Measurements from ENCODE around the gene MIGA2. TPM values are rescaled to one million over a fixed set of nuclear protein-coding genes. Genes with fewer than 3 reads are reported as not detected.

Gene MIGA2
- total and polyA plus RNA-seq, 2 of the 4 experiments (the other 2 are of a cell fraction): 12.5 to 25.3 TPM

DNA sequence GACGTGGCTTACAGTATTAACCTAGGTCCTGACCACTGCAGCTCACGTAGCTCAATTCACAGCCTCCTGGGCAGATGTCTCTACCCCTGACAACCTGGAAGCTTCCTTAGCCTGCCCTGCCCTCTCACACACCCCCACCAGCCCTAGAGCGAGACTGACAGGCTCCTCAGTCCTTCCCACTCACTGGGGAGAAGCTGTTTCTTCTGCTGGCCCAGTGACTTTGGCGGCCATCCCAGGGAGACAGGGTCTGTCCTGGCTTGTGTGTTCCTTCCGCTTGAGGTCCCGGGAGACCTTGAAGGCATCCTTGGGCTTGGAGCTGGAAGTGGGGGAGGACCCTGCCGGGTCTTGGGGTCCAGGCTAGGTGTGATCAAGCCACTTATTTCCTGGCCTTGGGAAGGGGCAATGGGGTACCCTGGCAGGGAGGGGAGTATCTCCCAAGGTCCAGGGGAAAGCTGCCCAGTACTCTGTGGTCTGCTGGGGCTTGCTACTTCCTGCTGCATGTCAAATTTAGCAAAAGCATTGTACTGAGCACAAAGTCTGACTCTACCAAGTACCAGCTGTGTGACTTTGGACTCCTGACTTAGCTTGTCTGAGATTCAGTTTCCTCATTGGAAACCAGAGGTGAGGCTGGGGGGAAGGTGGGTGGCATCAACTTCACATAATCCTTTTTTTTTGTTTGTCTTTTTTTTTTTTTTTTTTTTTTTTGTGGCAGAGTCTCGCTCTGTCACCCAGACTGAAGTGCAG, 1.9 kb downstream of the MIGA2 start:
- peaks cover 22% of the 10 kb centered on the region for H3K36me3 ChIP-seq (ENCODE audit: control insufficient read depth, insufficient read depth, low read length)
- no peak for TF ChIP-seq FOS (IDR thresholded peaks at IDR 0.05; ENCODE audit: low read depth, low read length)
- TF ChIP-seq RAD21 (IDR thresholded peaks at IDR 0.05; ENCODE audit: low read length): no peak
- no peak for TF ChIP-seq BHLHE40 (IDR thresholded peaks at IDR 0.05; ENCODE audit: low read depth, low read length)
- TF ChIP-seq CEBPB (IDR thresholded peaks at IDR 0.05; ENCODE audit: low read depth, low read length): no peak
- TF ChIP-seq, protein P1, sequence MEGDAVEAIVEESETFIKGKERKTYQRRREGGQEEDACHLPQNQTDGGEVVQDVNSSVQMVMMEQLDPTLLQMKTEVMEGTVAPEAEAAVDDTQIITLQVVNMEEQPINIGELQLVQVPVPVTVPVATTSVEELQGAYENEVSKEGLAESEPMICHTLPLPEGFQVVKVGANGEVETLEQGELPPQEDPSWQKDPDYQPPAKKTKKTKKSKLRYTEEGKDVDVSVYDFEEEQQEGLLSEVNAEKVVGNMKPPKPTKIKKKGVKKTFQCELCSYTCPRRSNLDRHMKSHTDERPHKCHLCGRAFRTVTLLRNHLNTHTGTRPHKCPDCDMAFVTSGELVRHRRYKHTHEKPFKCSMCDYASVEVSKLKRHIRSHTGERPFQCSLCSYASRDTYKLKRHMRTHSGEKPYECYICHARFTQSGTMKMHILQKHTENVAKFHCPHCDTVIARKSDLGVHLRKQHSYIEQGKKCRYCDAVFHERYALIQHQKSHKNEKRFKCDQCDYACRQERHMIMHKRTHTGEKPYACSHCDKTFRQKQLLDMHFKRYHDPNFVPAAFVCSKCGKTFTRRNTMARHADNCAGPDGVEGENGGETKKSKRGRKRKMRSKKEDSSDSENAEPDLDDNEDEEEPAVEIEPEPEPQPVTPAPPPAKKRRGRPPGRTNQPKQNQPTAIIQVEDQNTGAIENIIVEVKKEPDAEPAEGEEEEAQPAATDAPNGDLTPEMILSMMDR (conservative IDR thresholded peaks at IDR 0.05; ENCODE audit: low read depth, low read length): no peak
- no peak for TF ChIP-seq USF2 (IDR thresholded peaks at IDR 0.05; ENCODE audit: low read depth, low read length)
- TF ChIP-seq RFX5 (IDR thresholded peaks at IDR 0.05; ENCODE audit: low read depth, low read length): no peak
- TF ChIP-seq RCOR1 (IDR thresholded peaks at IDR 0.05; ENCODE audit: insufficient replicate concordance, low read length): no peak
- TF ChIP-seq MAFK (IDR thresholded peaks at IDR 0.05; ENCODE audit: low read depth, low read length): no peak
- no peak for TF ChIP-seq MXI1 (IDR thresholded peaks at IDR 0.05; ENCODE audit: borderline replicate concordance, low read depth, low read length)
- H2AK5ac ChIP-seq (ENCODE audit: low read depth, low read length): no peak overlapping the region
- H3K79me1 ChIP-seq (ENCODE audit: low read depth in 1 of 2, low read length in 2 of 2): peaks cover 14 to 51% of the 10 kb centered on the region in 2 experiments; a peak in 3 of 4 replicates
- BruUV-seq (replicated peaks): no TSS peak
- no peak overlapping the region; the same call in 1 of the 2 replicates for H3K23ac ChIP-seq (ENCODE audit: low read depth, low read length)
- no peak overlapping the region for H3K4me3 ChIP-seq (ENCODE audit: insufficient read depth, low read depth, low read length)
- no peak overlapping the region for H2BK120ac ChIP-seq (ENCODE audit: low read depth, low read length)
- in situ Hi-C loops (cut with MboI; ENCODE audit: low sequenced_read_pairs): no loop called here
- H3K27ac ChIP-seq (ENCODE audit: insufficient read depth, low read length): no peak overlapping the region
- 93% methylated on average over 3 of the region's 8 CpGs; no CpG with 5 or more reads in 1 of the 2 experiments for WGBS, 2 experiments (ENCODE audit: extremely low coverage in 2 of 2, insufficient read length in 1 of 2)
- H2BK20ac ChIP-seq (ENCODE audit: low read depth, low read length): no peak overlapping the region
- H4K8ac ChIP-seq (ENCODE audit: low read depth in 2 of 2, low read length in 2 of 2): no peak overlapping the region
- H3K18ac ChIP-seq (ENCODE audit: low read depth, low read length): no peak overlapping the region
- H2AK9ac ChIP-seq (replicated peaks; ENCODE audit: low read depth, low read length, poor library complexity): peak overlapping the region; percentile 71
- H3K9ac ChIP-seq (ENCODE audit: low read depth, low read length): 0 out of 2 replicates have a peak overlapping the region, but pooled peaks have one; percentile 94
- CTCF ChIA-PET: interaction anchor here (0.8 kb wide), 1 partner anchor 10 kb away, joined by 3 read pairs; the partner anchor contains the start of gene SH3GLB2
- ATAC-seq (ENCODE audit: low read depth) (no peak), DNase-seq (no peak)
- POLR2A ChIA-PET (ENCODE audit: unreplicated experiment): no interaction called here
- no peaks in the 10 kb centered on the region for H3K27me3 ChIP-seq (ENCODE audit: control insufficient read depth, insufficient read depth, low read length)
- peak overlapping the region; percentile 96; the same call in 1 of the 2 replicates for H3K4me2 ChIP-seq (ENCODE audit: low read depth, low read length)
- no peak overlapping the region for H3K4ac ChIP-seq (ENCODE audit: low read depth, low read length)
- H3K14ac ChIP-seq (replicated peaks; ENCODE audit: low read depth, low read length): no peak overlapping the region
- dilution Hi-C loops (cut with HindIII; ENCODE audit: low sequenced_read_pairs, unreplicated experiment): no loop called here
- H2BK15ac ChIP-seq (ENCODE audit: low read depth, low read length): no peak overlapping the region
- no peak overlapping the region for H4K91ac ChIP-seq (ENCODE audit: insufficient read depth, low read depth, low read length)
- 0 out of 2 replicates have a peak, but pooled peaks cover 8% of the 10 kb centered on the region for H3K9me1 ChIP-seq (ENCODE audit: insufficient read depth, low read length)
- H2AFZ ChIP-seq (replicated peaks; ENCODE audit: low read length, poor library complexity): no peak overlapping the region
- H3K9me3 ChIP-seq (ENCODE audit: control insufficient read depth, insufficient read depth, low read length): no peaks in the 10 kb centered on the region
- H3K4me1 ChIP-seq (ENCODE audit: control insufficient read depth, insufficient read depth, low read length): peaks cover 14% of the 10 kb centered on the region
- no peak overlapping the region for H4K5ac ChIP-seq (ENCODE audit: low read depth, low read length)
- no peak overlapping the region for H2BK5ac ChIP-seq (ENCODE audit: low read depth, low read length, poor library complexity, severe bottlenecking)
- H3K56ac ChIP-seq (ENCODE audit: extremely low read depth, insufficient read depth, low read length): no peak overlapping the region
- peaks cover 16% of the 10 kb centered on the region for H4K20me1 ChIP-seq (ENCODE audit: insufficient read depth, low read length)
- intact Hi-C loops (cut with micrococcal nuclease): no loop called here

Measured in IMR-90 (cell line).